Thyroid gland (tissue), 4 donors: ENCODE data around the gene CSTF2. TPM values are rescaled to one million over a fixed set of nuclear protein-coding genes. Genes with fewer than 3 reads are reported as not detected.

Source experiments
- DNase-seq, 2 donors: peaks; one replicate each; pipeline ENCODE4 v3.0.0-alpha.2; 2019
- H3K27ac ChIP-seq, 3 donors: fragments of 200-600 bp; sonication (generic); 1 replicate in 2 of 3; 2 replicates in 1 of 3; pipeline ENCODE4 v1.5.1; 2016 to 2019; ENCODE audit warnings: mild to moderate bottlenecking in 1 of 3, moderate library complexity in 1 of 3
- H3K27me3 ChIP-seq: fragments of 200-600 bp; sonication (generic); one replicate; pipeline ENCODE4 v1.5.1; 2019
- H3K36me3 ChIP-seq, 2 donors: fragments of 200-600 bp; sonication (generic); one replicate each; pipeline ENCODE4 v1.5.1; 2016 to 2019
- H3K4me1 ChIP-seq, 2 donors: fragments of 200-600 bp; sonication (generic); one replicate each; pipeline ENCODE4 v1.5.1; 2017 to 2019
- H3K4me3 ChIP-seq, 3 donors: fragments of 200-600 bp; sonication (generic); replicated peaks in 1 of 3; 1 replicate in 2 of 3; 2 replicates in 1 of 3; pipeline ENCODE4 v1.5.1; 2016; ENCODE audit warnings: mild to moderate bottlenecking in 1 of 3
- H3K9me3 ChIP-seq: fragments of 200-600 bp; sonication (generic); one replicate; pipeline ENCODE4 v1.5.1; 2017
- CTCF ChIP-seq, 6 experiments: fragments of 200-600 bp in 3 of 6; fragments of 450-650 bp in 3 of 6; sonication (generic) in 3 of 6; IDR thresholded peaks; one replicate each; pipeline ENCODE4 v1.5.1; 2016 to 2019; ENCODE audit warnings: antibody characterized with exemption in 6 of 6, mild to moderate bottlenecking in 2 of 6, inconsistent platforms in 1 of 6, moderate library complexity in 1 of 6
- POLR2A ChIP-seq, 2 donors: fragments of 450-650 bp; IDR thresholded peaks; one replicate each; pipeline ENCODE4 v1.6.1; 2017; ENCODE audit warnings: antibody characterized with exemption in 2 of 2, mild to moderate bottlenecking in 2 of 2, moderate library complexity in 1 of 2
- WGBS, 2 donors: methylation state at CpG; one replicate each; pipeline ENCODE4 v1.1.5; 2017; 5-methylcytosine and 5-hydroxymethylcytosine counted together
- intact Hi-C: fragments of 100-400 bp; cut with DNase I; formaldehyde crosslinking; loops from one replicate; pipeline ENCODE4 v1.15.1; 2023
- total RNA-seq, 4 donors: library from RNA; depleted of rRNA; stranded (reverse); fragments of >200 nt; gene quantifications; one replicate each; pipeline ENCODE4 v1.2.3, GENCODE V29; 2016

Gene CSTF2
- total RNA-seq, 4 donors from 2014 or later: 6.2 to 13.8 (median 11.7) TPM

GRCh38 chrX:100830143-100830542, 10.0 kb downstream of the CSTF2 start:
- WGBS, 2 donors: 92% methylated on average over 5 of the region's 5 CpGs
- TF ChIP-seq CTCF (IDR thresholded peaks at IDR 0.05) (no peak), POLR2A (IDR thresholded peaks at IDR 0.05) (no peak)

GRCh38 chrX:100830547-100830946, 10.4 kb downstream of the CSTF2 start:
- peaks cover 0 to 8% of the 10 kb centered on the region in 2 donors for H3K36me3 ChIP-seq
- no peak overlapping the region for H3K4me3 ChIP-seq
- WGBS, 2 donors: 96 to 99% methylated on average over 9 of the region's 9 CpGs
- H3K27ac ChIP-seq: no peak overlapping the region
- DNase-seq: no peak
- intact Hi-C loops: no loop called here
- TF ChIP-seq CTCF (IDR thresholded peaks at IDR 0.05): no peak
- TF ChIP-seq POLR2A (IDR thresholded peaks at IDR 0.05): no peak
- no peaks in the 10 kb centered on the region for H3K4me1 ChIP-seq
- H3K9me3 ChIP-seq: no peaks in the 10 kb centered on the region
- no peaks in the 10 kb centered on the region for H3K27me3 ChIP-seq

More at GRCh38 chrX:100830143-100830542, 10.0 kb downstream of the CSTF2 start:
- peaks cover 0 to 8% of the 10 kb centered on the region in 2 donors for H3K36me3 ChIP-seq
- H3K4me1 ChIP-seq: no peaks in the 10 kb centered on the region
- H3K27me3 ChIP-seq: no peaks in the 10 kb centered on the region
- intact Hi-C loops: no loop called here
- no peaks in the 10 kb centered on the region for H3K9me3 ChIP-seq
- no peak overlapping the region for H3K4me3 ChIP-seq
- no peak overlapping the region for H3K27ac ChIP-seq
- no peak for DNase-seq

GRCh38 chrX:100831219-100831946, 11.2 kb downstream of the CSTF2 start:
- TF ChIP-seq POLR2A (IDR thresholded peaks at IDR 0.05) (no peak), CTCF (IDR thresholded peaks at IDR 0.05) (no peak)
- no peak overlapping the region for H3K4me3 ChIP-seq
- H3K9me3 ChIP-seq: no peaks in the 10 kb centered on the region
- no peak for DNase-seq
- intact Hi-C loops: no loop called here
- no peaks in the 10 kb centered on the region for H3K4me1 ChIP-seq
- no peaks in the 10 kb centered on the region for H3K27me3 ChIP-seq
- peaks cover 0 to 8% of the 10 kb centered on the region in 2 donors for H3K36me3 ChIP-seq
- 94 to 96% methylated on average over 6 of the region's 9 CpGs for WGBS, 2 donors
- no peak overlapping the region for H3K27ac ChIP-seq

- Histone ChIP-seq H3K9me3 (no peaks in the 10 kb centered on the region), H3K4me1 (no peaks in the 10 kb centered on the region), H3K4me3 (no peak overlapping the region), H3K27me3 (no peaks in the 10 kb centered on the region), H3K36me3 (no peaks in the 10 kb centered on the region), H3K27ac (no peak overlapping the region)
- intact Hi-C loops: no loop called here
- 56 to 65% methylated on average over 4 of the region's 4 CpGs for WGBS, 2 donors
- no peak for DNase-seq
- TF ChIP-seq POLR2A (IDR thresholded peaks at IDR 0.05): no peak
- no peak for TF ChIP-seq CTCF (IDR thresholded peaks at IDR 0.05)
Observed at GRCh38 chrX:100850317-100850716, 30.1 kb downstream of the CSTF2 start.

GRCh38 chrX:100852810-100853209, 32.6 kb downstream of the CSTF2 start:
- TF ChIP-seq POLR2A (IDR thresholded peaks at IDR 0.05): no peak
- no peak for TF ChIP-seq CTCF (IDR thresholded peaks at IDR 0.05)
- H3K36me3 ChIP-seq: no peaks in the 10 kb centered on the region
- 68 to 82% methylated on average over 2 of the region's 2 CpGs for WGBS, 2 donors
- no peak for DNase-seq
- H3K4me3 ChIP-seq: no peak overlapping the region
- no peaks in the 10 kb centered on the region for H3K27me3 ChIP-seq
- no peak overlapping the region for H3K27ac ChIP-seq
- no peaks in the 10 kb centered on the region for H3K4me1 ChIP-seq
- intact Hi-C loops: no loop called here
- no peaks in the 10 kb centered on the region for H3K9me3 ChIP-seq
